ENCODE measurements around the gene VILL.

Gene VILL

GRCh38 chr3:38015984-38016383 lies 25.4 kb downstream of the VILL start:
- H3K4me1 ChIP-seq (ENCODE audit: insufficient read depth, low read length) = no peaks in the 10 kb centered on the region
- no peaks in the 10 kb centered on the region for H3K27me3 ChIP-seq (ENCODE audit: insufficient read depth, low read length)
- H3K27ac ChIP-seq (ENCODE audit: low read length) = no peak overlapping the region
- H3K4me3 ChIP-seq (ENCODE audit: low read length) = no peak overlapping the region
- H3K9me3 ChIP-seq (ENCODE audit: insufficient read depth, low read depth, low read length) = no peaks in the 10 kb centered on the region
- H3K36me3 ChIP-seq (ENCODE audit: insufficient read depth, low read depth, low read length) = peaks cover 9% of the 10 kb centered on the region; the same call in 1 of the 2 replicates
- H3K9ac ChIP-seq (ENCODE audit: low read depth, low read length) = no peak overlapping the region

- H3K4me3 ChIP-seq (ENCODE audit: low read length) = no peak overlapping the region
- no peaks in the 10 kb centered on the region for H3K4me1 ChIP-seq (ENCODE audit: insufficient read depth, low read length)
- H3K9ac ChIP-seq (ENCODE audit: low read depth, low read length) = no peak overlapping the region
Measured at GRCh38 chr3:38016410-38016809, 25.8 kb downstream of the VILL start.

GRCh38 chr3:38016847-38017444 lies 26.4 kb downstream of the VILL start:
- H3K4me3 ChIP-seq (ENCODE audit: low read length) = no peak overlapping the region
- no peaks in the 10 kb centered on the region for H3K27me3 ChIP-seq (ENCODE audit: insufficient read depth, low read length)
- no peaks in the 10 kb centered on the region for H3K4me1 ChIP-seq (ENCODE audit: insufficient read depth, low read length)
- no peak overlapping the region for H3K27ac ChIP-seq (ENCODE audit: low read length)
- peaks cover 9% of the 10 kb centered on the region; the same call in 1 of the 2 replicates for H3K36me3 ChIP-seq (ENCODE audit: insufficient read depth, low read depth, low read length)
- H3K9me3 ChIP-seq (ENCODE audit: insufficient read depth, low read depth, low read length) = no peaks in the 10 kb centered on the region
- H3K9ac ChIP-seq (ENCODE audit: low read depth, low read length) = no peak overlapping the region

More at GRCh38 chr3:38016410-38016809, 25.8 kb downstream of the VILL start:
- Histone ChIP-seq H3K27ac (ENCODE audit: low read length) (no peak overlapping the region), H3K27me3 (ENCODE audit: insufficient read depth, low read length) (no peaks in the 10 kb centered on the region), H3K36me3 (ENCODE audit: insufficient read depth, low read depth, low read length) (peaks cover 9% of the 10 kb centered on the region; the same call in 1 of the 2 replicates), H3K9me3 (ENCODE audit: insufficient read depth, low read depth, low read length) (no peaks in the 10 kb centered on the region)

GRCh38 chr3:38017445-38018295 lies 27.1 kb downstream of the VILL start:
- H3K36me3 ChIP-seq (ENCODE audit: insufficient read depth, low read depth, low read length) = peaks cover 9% of the 10 kb centered on the region; the same call in 1 of the 2 replicates
- H3K9me3 ChIP-seq (ENCODE audit: insufficient read depth, low read depth, low read length) = no peaks in the 10 kb centered on the region
- H3K9ac ChIP-seq (ENCODE audit: low read depth, low read length) = no peak overlapping the region
- no peaks in the 10 kb centered on the region for H3K4me1 ChIP-seq (ENCODE audit: insufficient read depth, low read length)
- no peak overlapping the region for H3K27ac ChIP-seq (ENCODE audit: low read length)
- H3K4me3 ChIP-seq (ENCODE audit: low read length) = no peak overlapping the region
- H3K27me3 ChIP-seq (ENCODE audit: insufficient read depth, low read length) = no peaks in the 10 kb centered on the region

GRCh38 chr3:38018296-38019266 lies 28.0 kb downstream of the VILL start:
- Histone ChIP-seq H3K36me3 (ENCODE audit: insufficient read depth, low read depth, low read length) (peaks cover 9% of the 10 kb centered on the region; the same call in 1 of the 2 replicates), H3K27me3 (ENCODE audit: insufficient read depth, low read length) (peaks cover 4% of the 10 kb centered on the region), H3K27ac (ENCODE audit: low read length) (no peak overlapping the region), H3K4me1 (ENCODE audit: insufficient read depth, low read length) (no peaks in the 10 kb centered on the region), H3K9ac (ENCODE audit: low read depth, low read length) (no peak overlapping the region), H3K9me3 (ENCODE audit: insufficient read depth, low read depth, low read length) (no peaks in the 10 kb centered on the region), H3K4me3 (ENCODE audit: low read length) (no peak overlapping the region)

GRCh38 chr3:38019658-38020341 lies 29.2 kb downstream of the VILL start:
- Histone ChIP-seq H3K36me3 (ENCODE audit: insufficient read depth, low read depth, low read length) (peaks cover 9% of the 10 kb centered on the region; the same call in 1 of the 2 replicates), H3K9ac (ENCODE audit: low read depth, low read length) (no peak overlapping the region), H3K9me3 (ENCODE audit: insufficient read depth, low read depth, low read length) (no peaks in the 10 kb centered on the region), H3K27me3 (ENCODE audit: insufficient read depth, low read length) (peaks cover 10% of the 10 kb centered on the region), H3K27ac (ENCODE audit: low read length) (no peak overlapping the region), H3K4me1 (ENCODE audit: insufficient read depth, low read length) (no peaks in the 10 kb centered on the region), H3K4me3 (ENCODE audit: low read length) (no peak overlapping the region)

GRCh38 chr3:38020342-38020726 lies 29.7 kb downstream of the VILL start:
- no peak overlapping the region for H3K4me3 ChIP-seq (ENCODE audit: low read length)
- H3K9ac ChIP-seq (ENCODE audit: low read depth, low read length) = no peak overlapping the region
- peaks cover 11% of the 10 kb centered on the region for H3K27me3 ChIP-seq (ENCODE audit: insufficient read depth, low read length)
- H3K36me3 ChIP-seq (ENCODE audit: insufficient read depth, low read depth, low read length) = peaks cover 9% of the 10 kb centered on the region; the same call in 1 of the 2 replicates
- H3K9me3 ChIP-seq (ENCODE audit: insufficient read depth, low read depth, low read length) = no peaks in the 10 kb centered on the region
- no peaks in the 10 kb centered on the region; the same call in 1 of the 2 replicates for H3K4me1 ChIP-seq (ENCODE audit: insufficient read depth, low read length)
- H3K27ac ChIP-seq (ENCODE audit: low read length) = no peak overlapping the region

GRCh38 chr3:38021196-38021595 lies 30.6 kb downstream of the VILL start:
- Histone ChIP-seq H3K9me3 (ENCODE audit: insufficient read depth, low read depth, low read length) (no peaks in the 10 kb centered on the region), H3K4me1 (ENCODE audit: insufficient read depth, low read length) (peaks cover 3% of the 10 kb centered on the region; the same call in 1 of the 2 replicates), H3K27ac (ENCODE audit: low read length) (no peak overlapping the region), H3K27me3 (ENCODE audit: insufficient read depth, low read length) (peaks cover 19% of the 10 kb centered on the region), H3K4me3 (ENCODE audit: low read length) (no peak overlapping the region), H3K9ac (ENCODE audit: low read depth, low read length) (no peak overlapping the region), H3K36me3 (ENCODE audit: insufficient read depth, low read depth, low read length) (peaks cover 4% of the 10 kb centered on the region; the same call in 1 of the 2 replicates)

GRCh38 chr3:38022301-38022700 lies 31.7 kb downstream of the VILL start:
- Histone ChIP-seq H3K27ac (ENCODE audit: low read length) (no peak overlapping the region), H3K4me3 (ENCODE audit: low read length) (no peak overlapping the region), H3K36me3 (ENCODE audit: insufficient read depth, low read depth, low read length) (no peaks in the 10 kb centered on the region), H3K9ac (ENCODE audit: low read depth, low read length) (no peak overlapping the region), H3K4me1 (ENCODE audit: insufficient read depth, low read length) (peaks cover 3% of the 10 kb centered on the region; the same call in 1 of the 2 replicates), H3K27me3 (ENCODE audit: insufficient read depth, low read length) (peaks cover 30% of the 10 kb centered on the region), H3K9me3 (ENCODE audit: insufficient read depth, low read depth, low read length) (no peaks in the 10 kb centered on the region)

GRCh38 chr3:38022896-38023709 lies 32.5 kb downstream of the VILL start:
- Histone ChIP-seq H3K4me3 (ENCODE audit: low read length) (peak overlapping the region; percentile 86; the same call in 1 of the 2 replicates), H3K27ac (ENCODE audit: low read length) (no peak overlapping the region), H3K9ac (ENCODE audit: low read depth, low read length) (no peak overlapping the region), H3K9me3 (ENCODE audit: insufficient read depth, low read depth, low read length) (no peaks in the 10 kb centered on the region), H3K36me3 (ENCODE audit: insufficient read depth, low read depth, low read length) (no peaks in the 10 kb centered on the region), H3K27me3 (ENCODE audit: insufficient read depth, low read length) (peaks cover 38% of the 10 kb centered on the region), H3K4me1 (ENCODE audit: insufficient read depth, low read length) (peaks cover 3% of the 10 kb centered on the region; the same call in 1 of the 2 replicates)
